HepG2 (cell line): ENCODE data around the gene THSD4. TPM values are rescaled to one million over a fixed set of nuclear protein-coding genes. Genes with fewer than 3 reads are reported as not detected.
A peak's percentile ranks its signal among the peaks of the same experiment; 100 is the strongest.

Source experiments
- CHD4 ChIP-seq: fragments of 200-600 bp; sonication (generic); IDR thresholded peaks from 2 replicates; pipeline ENCODE4 v1.7.0; 2017; ENCODE audit warnings: mild to moderate bottlenecking, low read length, borderline replicate concordance
- DNMT3B ChIP-seq: conservative IDR thresholded peaks from 2 replicates; pipeline ENCODE4 v1.6.1; 2016; ENCODE audit warnings: missing biosample characterization, control low read depth
- ELK4 ChIP-seq: sonication (generic); formaldehyde crosslinking; IDR thresholded peaks from 2 replicates; pipeline ENCODE4 v1.9.0; 2021; ENCODE audit warnings: missing genetic modification reagents, borderline replicate concordance
- MXD1 ChIP-seq: sonication (generic); formaldehyde crosslinking; IDR thresholded peaks from 2 replicates; pipeline ENCODE4 v1.4.0; 2020; ENCODE audit warnings: mild to moderate bottlenecking, missing genetic modification reagents
- NCOA2 ChIP-seq: sonication (generic); formaldehyde crosslinking; IDR thresholded peaks from 2 replicates; pipeline ENCODE4 v1.8.0; 2022; ENCODE audit warnings: inconsistent platforms
- NFIB ChIP-seq: sonication (generic); formaldehyde crosslinking; IDR thresholded peaks from 2 replicates; pipeline ENCODE4 v1.9.0; 2021; ENCODE audit warnings: missing genetic modification reagents, mild to moderate bottlenecking, borderline replicate concordance
- POLR2AphosphoS5 ChIP-seq: IDR thresholded peaks from 2 replicates; pipeline ENCODE4 v1.6.1; 2012; ENCODE audit warnings: low read depth, low read length
- RBM39 ChIP-seq: fragments of 200-400 bp; formaldehyde crosslinking; IDR thresholded peaks from one replicate; pipeline ENCODE4 v1.6.1; 2018; ENCODE audit warnings: antibody characterized with exemption, mild to moderate bottlenecking, low read depth, low read length; ENCODE audit not compliant: poor library complexity, severe bottlenecking
- SALL1 ChIP-seq: sonication (generic); formaldehyde crosslinking; IDR thresholded peaks from 2 replicates; pipeline ENCODE4 v1.8.0; 2022; ENCODE audit warnings: mild to moderate bottlenecking, missing genetic modification reagents
- SMARCC2 ChIP-seq: fragments of 450-650 bp; IDR thresholded peaks from 2 replicates; pipeline ENCODE4 v1.6.1; 2017; ENCODE audit warnings: antibody characterized with exemption, mild to moderate bottlenecking
- SP140L ChIP-seq: sonication (generic); formaldehyde crosslinking; IDR thresholded peaks from 2 replicates; pipeline ENCODE4 v1.4.0; 2020; ENCODE audit warnings: missing genetic modification reagents, borderline replicate concordance
- ZFP90 ChIP-seq: sonication (generic); formaldehyde crosslinking; IDR thresholded peaks from 2 replicates; pipeline ENCODE4 v1.8.0; 2022; ENCODE audit warnings: missing genetic modification reagents, mild to moderate bottlenecking, inconsistent platforms, borderline replicate concordance
- ZSCAN29 ChIP-seq: sonication (generic); formaldehyde crosslinking; conservative IDR thresholded peaks from 2 replicates; pipeline ENCODE4 v1.4.0; 2020; ENCODE audit warnings: mild to moderate bottlenecking, missing genetic modification reagents
- polyA plus RNA-seq, 8 experiments: library from polyadenylated mRNA; depleted of rRNA in 3 of 8; stranded (reverse) in 7 of 8; unstranded in 1 of 8; fragments of >200 nt; fragmentation: Illumina TruSeq in 4 of 8; extraction: Trizol in 4 of 8; gene quantifications; 2 replicates each; pipeline versions ENCODE4 v1.2.1 to v1.2.3, GENCODE V29; 2011 to 2016; ENCODE audit warnings: low read depth in 4 of 8, missing spikeins in 1 of 8, mixed read lengths in 1 of 8; ENCODE audit not compliant: insufficient read depth in 1 of 8
- total RNA-seq, 5 experiments: library from RNA; depleted of rRNA; stranded (reverse); fragments of >200 nt; fragmentation: Illumina TruSeq; extraction: Trizol; gene quantifications; 2 replicates each; pipeline ENCODE4 v1.2.3, GENCODE V29; 2016; ENCODE audit warnings: low read depth in 1 of 5
- TF ChIP-seq, protein P1 (sequence below): sonication (generic); formaldehyde crosslinking; IDR thresholded peaks from 2 replicates; pipeline ENCODE4 v1.5.0; 2020; ENCODE audit warnings: missing genetic modification reagents
- TF ChIP-seq, protein P2 (sequence below): sonication (generic); formaldehyde crosslinking; IDR thresholded peaks from 2 replicates; pipeline ENCODE4 v1.4.0; 2020; ENCODE audit warnings: mild to moderate bottlenecking, missing genetic modification reagents
- TF ChIP-seq, protein P3 (sequence below): sonication (generic); formaldehyde crosslinking; IDR thresholded peaks from 2 replicates; pipeline ENCODE4 v1.4.0; 2020; ENCODE audit warnings: missing genetic modification reagents
- TF ChIP-seq, protein P4 (sequence below): sonication (generic); formaldehyde crosslinking; IDR thresholded peaks from 2 replicates; pipeline ENCODE4 v1.4.0; 2020; ENCODE audit warnings: low read depth, missing genetic modification reagents
- TF ChIP-seq, protein P5 (sequence below): sonication (generic); formaldehyde crosslinking; IDR thresholded peaks from 2 replicates; pipeline ENCODE4 v1.5.0; 2020; ENCODE audit warnings: mild to moderate bottlenecking, missing genetic modification reagents, borderline replicate concordance

THSD4 gene
- total and polyA plus RNA-seq, 2 of the 13 experiments (the other 11 are each of a cell fraction or from before 2014, with no cell fraction given) = 0.07 to 0.21 TPM

DNA sequence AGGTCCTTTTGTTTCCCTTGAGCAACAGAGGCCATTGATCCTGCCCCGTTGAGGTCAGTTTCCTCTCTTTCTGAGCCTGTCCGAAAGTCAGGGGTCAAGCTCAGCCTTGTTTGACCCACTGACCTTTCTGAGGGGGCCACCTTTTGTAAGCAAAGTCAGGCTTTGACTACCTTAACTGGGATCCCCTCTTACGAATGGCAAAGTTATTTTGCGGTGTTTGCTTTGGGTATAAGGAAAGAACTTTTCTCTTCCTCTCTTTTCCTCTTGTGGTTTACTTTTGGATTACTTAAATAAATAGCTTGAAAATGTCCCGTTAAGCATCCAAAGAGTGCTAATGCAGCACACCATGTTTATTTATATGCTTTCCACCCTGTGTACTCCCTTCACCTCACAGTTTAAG, 340.6 kb downstream of the THSD4 start (continued):
- TF ChIP-seq CHD4 (no peak), RBM39 (no peak), SP140L (no peak), NFIB (CRISPR knock-in tag) (no peak), ELK4 (CRISPR knock-in tag) (no peak), POLR2AphosphoS5 (no peak), MXD1 (CRISPR knock-in tag) (no peak), SALL1 (CRISPR knock-in tag) (peak; percentile 72), ZFP90 (CRISPR knock-in tag) (no peak), DNMT3B (no peak), SMARCC2 (no peak), NCOA2 (CRISPR knock-in tag) (peak; percentile 82), ZSCAN29 (CRISPR knock-in tag) (0 out of 2 replicates have a peak, but pooled peaks have one; percentile 20)
- TF ChIP-seq, protein P1, sequence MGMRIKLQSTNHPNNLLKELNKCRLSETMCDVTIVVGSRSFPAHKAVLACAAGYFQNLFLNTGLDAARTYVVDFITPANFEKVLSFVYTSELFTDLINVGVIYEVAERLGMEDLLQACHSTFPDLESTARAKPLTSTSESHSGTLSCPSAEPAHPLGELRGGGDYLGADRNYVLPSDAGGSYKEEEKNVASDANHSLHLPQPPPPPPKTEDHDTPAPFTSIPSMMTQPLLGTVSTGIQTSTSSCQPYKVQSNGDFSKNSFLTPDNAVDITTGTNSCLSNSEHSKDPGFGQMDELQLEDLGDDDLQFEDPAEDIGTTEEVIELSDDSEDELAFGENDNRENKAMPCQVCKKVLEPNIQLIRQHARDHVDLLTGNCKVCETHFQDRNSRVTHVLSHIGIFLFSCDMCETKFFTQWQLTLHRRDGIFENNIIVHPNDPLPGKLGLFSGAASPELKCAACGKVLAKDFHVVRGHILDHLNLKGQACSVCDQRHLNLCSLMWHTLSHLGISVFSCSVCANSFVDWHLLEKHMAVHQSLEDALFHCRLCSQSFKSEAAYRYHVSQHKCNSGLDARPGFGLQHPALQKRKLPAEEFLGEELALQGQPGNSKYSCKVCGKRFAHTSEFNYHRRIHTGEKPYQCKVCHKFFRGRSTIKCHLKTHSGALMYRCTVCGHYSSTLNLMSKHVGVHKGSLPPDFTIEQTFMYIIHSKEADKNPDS (CRISPR knock-in tag) = no peak
- TF ChIP-seq, protein P2, sequence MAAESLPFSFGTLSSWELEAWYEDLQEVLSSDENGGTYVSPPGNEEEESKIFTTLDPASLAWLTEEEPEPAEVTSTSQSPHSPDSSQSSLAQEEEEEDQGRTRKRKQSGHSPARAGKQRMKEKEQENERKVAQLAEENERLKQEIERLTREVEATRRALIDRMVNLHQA (CRISPR knock-in tag) = no peak
- TF ChIP-seq, protein P3, sequence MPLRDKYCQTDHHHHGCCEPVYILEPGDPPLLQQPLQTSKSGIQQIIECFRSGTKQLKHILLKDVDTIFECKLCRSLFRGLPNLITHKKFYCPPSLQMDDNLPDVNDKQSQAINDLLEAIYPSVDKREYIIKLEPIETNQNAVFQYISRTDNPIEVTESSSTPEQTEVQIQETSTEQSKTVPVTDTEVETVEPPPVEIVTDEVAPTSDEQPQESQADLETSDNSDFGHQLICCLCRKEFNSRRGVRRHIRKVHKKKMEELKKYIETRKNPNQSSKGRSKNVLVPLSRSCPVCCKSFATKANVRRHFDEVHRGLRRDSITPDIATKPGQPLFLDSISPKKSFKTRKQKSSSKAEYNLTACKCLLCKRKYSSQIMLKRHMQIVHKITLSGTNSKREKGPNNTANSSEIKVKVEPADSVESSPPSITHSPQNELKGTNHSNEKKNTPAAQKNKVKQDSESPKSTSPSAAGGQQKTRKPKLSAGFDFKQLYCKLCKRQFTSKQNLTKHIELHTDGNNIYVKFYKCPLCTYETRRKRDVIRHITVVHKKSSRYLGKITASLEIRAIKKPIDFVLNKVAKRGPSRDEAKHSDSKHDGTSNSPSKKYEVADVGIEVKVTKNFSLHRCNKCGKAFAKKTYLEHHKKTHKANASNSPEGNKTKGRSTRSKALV (CRISPR knock-in tag) = no peak
- TF ChIP-seq, protein P4, sequence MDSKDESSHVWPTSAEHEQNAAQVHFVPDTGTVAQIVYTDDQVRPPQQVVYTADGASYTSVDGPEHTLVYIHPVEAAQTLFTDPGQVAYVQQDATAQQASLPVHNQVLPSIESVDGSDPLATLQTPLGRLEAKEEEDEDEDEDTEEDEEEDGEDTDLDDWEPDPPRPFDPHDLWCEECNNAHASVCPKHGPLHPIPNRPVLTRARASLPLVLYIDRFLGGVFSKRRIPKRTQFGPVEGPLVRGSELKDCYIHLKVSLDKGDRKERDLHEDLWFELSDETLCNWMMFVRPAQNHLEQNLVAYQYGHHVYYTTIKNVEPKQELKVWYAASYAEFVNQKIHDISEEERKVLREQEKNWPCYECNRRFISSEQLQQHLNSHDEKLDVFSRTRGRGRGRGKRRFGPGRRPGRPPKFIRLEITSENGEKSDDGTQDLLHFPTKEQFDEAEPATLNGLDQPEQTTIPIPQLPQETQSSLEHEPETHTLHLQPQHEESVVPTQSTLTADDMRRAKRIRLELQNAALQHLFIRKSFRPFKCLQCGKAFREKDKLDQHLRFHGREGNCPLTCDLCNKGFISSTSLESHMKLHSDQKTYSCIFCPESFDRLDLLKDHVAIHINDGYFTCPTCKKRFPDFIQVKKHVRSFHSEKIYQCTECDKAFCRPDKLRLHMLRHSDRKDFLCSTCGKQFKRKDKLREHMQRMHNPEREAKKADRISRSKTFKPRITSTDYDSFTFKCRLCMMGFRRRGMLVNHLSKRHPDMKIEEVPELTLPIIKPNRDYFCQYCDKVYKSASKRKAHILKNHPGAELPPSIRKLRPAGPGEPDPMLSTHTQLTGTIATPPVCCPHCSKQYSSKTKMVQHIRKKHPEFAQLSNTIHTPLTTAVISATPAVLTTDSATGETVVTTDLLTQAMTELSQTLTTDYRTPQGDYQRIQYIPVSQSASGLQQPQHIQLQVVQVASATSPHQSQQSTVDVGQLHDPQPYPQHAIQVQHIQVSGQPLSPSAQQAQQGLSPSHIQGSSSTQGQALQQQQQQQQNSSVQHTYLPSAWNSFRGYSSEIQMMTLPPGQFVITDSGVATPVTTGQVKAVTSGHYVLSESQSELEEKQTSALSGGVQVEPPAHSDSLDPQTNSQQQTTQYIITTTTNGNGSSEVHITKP = no peak
- TF ChIP-seq, protein P5, sequence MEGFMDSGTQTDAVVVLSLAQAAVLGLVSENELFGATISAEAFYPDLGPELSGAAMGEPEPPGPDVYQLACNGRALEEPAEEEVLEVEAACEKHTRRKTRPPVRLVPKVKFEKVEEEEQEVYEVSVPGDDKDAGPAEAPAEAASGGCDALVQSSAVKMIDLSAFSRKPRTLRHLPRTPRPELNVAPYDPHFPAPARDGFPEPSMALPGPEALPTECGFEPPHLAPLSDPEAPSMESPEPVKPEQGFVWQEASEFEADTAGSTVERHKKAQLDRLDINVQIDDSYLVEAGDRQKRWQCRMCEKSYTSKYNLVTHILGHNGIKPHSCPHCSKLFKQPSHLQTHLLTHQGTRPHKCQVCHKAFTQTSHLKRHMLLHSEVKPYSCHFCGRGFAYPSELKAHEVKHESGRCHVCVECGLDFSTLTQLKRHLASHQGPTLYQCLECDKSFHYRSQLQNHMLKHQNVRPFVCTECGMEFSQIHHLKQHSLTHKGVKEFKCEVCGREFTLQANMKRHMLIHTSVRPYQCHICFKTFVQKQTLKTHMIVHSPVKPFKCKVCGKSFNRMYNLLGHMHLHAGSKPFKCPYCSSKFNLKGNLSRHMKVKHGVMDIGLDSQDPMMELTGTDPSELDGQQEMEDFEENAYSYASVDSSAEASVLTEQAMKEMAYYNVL (CRISPR knock-in tag) = peak; percentile 52; the same call in 1 of the 2 replicates
